Measurements from ENCODE around the gene NSMF. TPM values are rescaled to one million over a fixed set of nuclear protein-coding genes. Genes with fewer than 3 reads are reported as not detected.
A peak's percentile ranks its signal among the peaks of the same experiment; 100 is the strongest.

Gene NSMF
- total RNA-seq, 1 donor from 2014 or later = 24.7 TPM

- Mint-ChIP-seq H3K36me3 (ENCODE audit: low read depth) (peaks cover 7% of the 10 kb centered on the region), H3K4me1 (peaks cover 29% of the 10 kb centered on the region), H3K9me3 (no peaks in the 10 kb centered on the region), H3K27me3 (no peaks in the 10 kb centered on the region), H3K27ac (no peak overlapping the region), H3K4me3 (peak overlapping the region; percentile 29)
- TF ChIP-seq CTCF (IDR thresholded peaks at IDR 0.05) = no peak
- ATAC-seq (ENCODE audit: low read depth) (no peak), DNase-seq (peak; percentile 10)
- ChIA-PET CTCF (interaction anchor here (1.2 kb wide), 1 partner anchor 13 kb away, joined by 3 read pairs; no protein-coding TSS in a partner anchor), POLR2A (interaction anchor here (0.8 to 1.6 kb wide), 3 partner anchors 135 to 729 kb away, joined by 3 read pairs; partner anchors contain the start of gene TUBB4B)
- intact Hi-C loops (cut with micrococcal nuclease) = no loop called here
Observed at GRCh38 chr9:137456061-137456863, 2.9 kb downstream of the NSMF start.

GRCh38 chr9:137455359-137455991, 3.7 kb downstream of the NSMF start:
- Mint-ChIP-seq H3K9me3 (no peaks in the 10 kb centered on the region), H3K36me3 (ENCODE audit: low read depth) (peaks cover 7% of the 10 kb centered on the region), H3K27me3 (no peaks in the 10 kb centered on the region), H3K27ac (no peak overlapping the region), H3K4me1 (peaks cover 29% of the 10 kb centered on the region), H3K4me3 (peak overlapping the region; percentile 29)
- intact Hi-C loops (cut with micrococcal nuclease) = no loop called here
- POLR2A ChIA-PET = interaction anchor here (0.8 to 1.6 kb wide), 2 partner anchors 135 to 214 kb away, joined by 3 read pairs; partner anchors contain the start of gene TUBB4B
- CTCF ChIA-PET = no interaction called here
- peak; percentile 15 for DNase-seq
- TF ChIP-seq CTCF (IDR thresholded peaks at IDR 0.05) = no peak
- no peak for ATAC-seq (ENCODE audit: low read depth)

GRCh38 chr9:137454597-137455358, 4.4 kb downstream of the NSMF start:
- H3K9me3 Mint-ChIP-seq = no peaks in the 10 kb centered on the region
- no peak for TF ChIP-seq CTCF (IDR thresholded peaks at IDR 0.05)
- ChIA-PET POLR2A (interaction anchor here (1.4 to 1.8 kb wide), 3 partner anchors 32 to 214 kb away, joined by 3 to 7 read pairs (median 4); partner anchors contain the start of genes EXD3, NOXA1 and TUBB4B), CTCF (no interaction called here)
- peak overlapping the region; percentile 83 for H3K4me3 Mint-ChIP-seq
- intact Hi-C loops (cut with micrococcal nuclease) = loop anchor here (1.0 kb wide), 1 partner anchor 31 kb away; the partner anchor contains the start of genes EXD3 and NOXA1
- DNase-seq = no peak
- H3K27me3 Mint-ChIP-seq = no peaks in the 10 kb centered on the region
- H3K4me1 Mint-ChIP-seq = peaks cover 27% of the 10 kb centered on the region
- H3K36me3 Mint-ChIP-seq (ENCODE audit: low read depth) = peaks cover 7% of the 10 kb centered on the region
- no peak for ATAC-seq (ENCODE audit: low read depth)
- peak overlapping the region; percentile 71 for H3K27ac Mint-ChIP-seq

- ChIA-PET POLR2A (interaction anchor here (1.4 to 1.8 kb wide), 2 partner anchors 31 to 214 kb away, joined by 4 to 7 read pairs; partner anchors contain the start of genes EXD3 and NOXA1), CTCF (no interaction called here)
- DNase-seq (peak; percentile 57), ATAC-seq (ENCODE audit: low read depth) (peak; percentile 52)
- Mint-ChIP-seq H3K4me3 (peak overlapping the region; percentile 83), H3K36me3 (ENCODE audit: low read depth) (peaks cover 7% of the 10 kb centered on the region), H3K27me3 (no peaks in the 10 kb centered on the region), H3K4me1 (peaks cover 23% of the 10 kb centered on the region), H3K9me3 (no peaks in the 10 kb centered on the region), H3K27ac (peak overlapping the region; percentile 71)
- TF ChIP-seq CTCF (IDR thresholded peaks at IDR 0.05) = no peak
- intact Hi-C loops (cut with micrococcal nuclease) = loop anchor here (1.0 kb wide), 1 partner anchor 31 kb away; the partner anchor contains the start of genes EXD3 and NOXA1
Observed at GRCh38 chr9:137454145-137454596, 5.0 kb downstream of the NSMF start.
